Activated CD8-positive, alpha-beta memory T cell treated with anti-CD3 and anti-CD28 coated beads for 4 hours (primary cell): Measurements from ENCODE around the gene FBXW11.

Experiments used
- DNase-seq, 2 donors: peaks; one replicate each; pipeline ENCODE4 v3.0.0-alpha.2; 2020; ENCODE audit warnings: low read depth in 2 of 2

Gene FBXW11

DNA sequence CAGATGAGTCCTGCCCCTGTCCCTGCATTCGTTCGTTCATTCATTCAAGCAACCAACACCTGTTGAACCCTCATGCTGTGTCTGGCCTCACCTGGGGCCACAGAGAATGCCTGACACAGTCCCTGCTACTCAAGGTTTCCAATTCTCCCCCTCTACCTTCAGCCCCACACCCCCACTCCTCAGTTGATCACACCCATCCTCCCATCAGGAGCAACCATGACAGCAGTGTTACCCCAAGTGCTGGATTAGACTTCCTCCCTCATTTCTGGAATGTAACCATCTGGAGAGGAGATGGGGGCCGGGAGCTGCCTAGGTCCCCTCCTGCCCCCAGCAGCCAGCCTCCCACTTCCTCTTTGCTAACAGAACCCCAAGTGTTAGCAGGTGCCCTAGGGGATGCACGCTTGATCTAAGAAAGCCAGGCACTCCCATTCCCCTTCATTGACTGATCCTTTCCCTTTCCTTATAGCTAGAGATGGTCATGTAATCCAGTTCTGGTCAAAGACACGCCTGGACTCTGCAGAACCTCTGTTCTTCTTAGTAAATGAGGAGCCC, 163.6 kb downstream of the FBXW11 start:
- DNase-seq: no peak

GRCh38 chr5:171841984-171842776, 164.3 kb downstream of the FBXW11 start:
- no peak for DNase-seq

- DNase-seq: no peak
Observed at GRCh38 chr5:171840711-171841522, 165.5 kb downstream of the FBXW11 start.

DNA sequence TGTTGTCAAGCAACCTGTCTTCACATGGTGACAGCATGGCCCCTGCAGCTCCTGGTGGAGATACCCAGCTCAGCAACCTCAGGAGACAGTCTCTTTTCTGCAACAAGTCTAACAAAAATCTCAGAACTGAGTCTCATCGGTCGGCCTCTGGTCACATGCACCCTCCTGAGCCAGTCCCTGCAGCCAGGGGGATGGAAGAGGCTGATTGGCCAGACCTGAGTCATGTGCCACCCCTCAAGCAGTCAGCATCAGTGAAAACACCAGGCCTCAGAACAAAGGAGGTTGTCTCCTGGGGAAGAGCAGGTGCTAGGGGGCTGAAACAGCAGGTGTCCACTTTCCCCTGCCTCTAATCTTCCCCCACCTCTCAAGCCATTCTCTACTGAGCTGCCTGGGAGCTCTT, 166.4 kb downstream of the FBXW11 start:
- no peak for DNase-seq

- no peak for DNase-seq
Observed at GRCh38 chr5:171839112-171839511, 167.3 kb downstream of the FBXW11 start.

GRCh38 chr5:171838066-171838465, 168.4 kb downstream of the FBXW11 start:
- DNase-seq: no peak

DNA sequence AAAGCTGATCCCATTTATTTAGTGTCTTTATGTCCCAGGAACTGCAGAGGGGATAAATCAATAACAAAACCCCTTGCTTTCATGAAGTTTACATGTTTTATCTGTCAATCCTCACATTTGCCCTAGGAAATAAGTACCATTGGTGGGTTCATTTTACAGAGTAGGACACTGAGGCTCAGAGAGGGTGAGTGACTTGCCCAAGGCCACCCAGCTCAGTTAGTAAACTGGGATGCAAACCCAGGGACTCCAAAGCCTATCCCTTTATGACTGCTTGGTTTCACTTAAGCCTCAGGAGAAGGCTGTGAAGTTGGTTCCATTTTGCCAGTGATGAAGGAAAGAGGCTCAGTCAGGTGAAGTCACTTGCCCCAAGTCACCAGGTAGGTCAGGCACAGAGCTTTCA, 168.9 kb downstream of the FBXW11 start:
- no peak for DNase-seq

- DNase-seq: no peak
Observed at GRCh38 chr5:171835066-171835465, 171.4 kb downstream of the FBXW11 start.

- DNase-seq: no peak
Observed at GRCh38 chr5:171834461-171834860, 172.0 kb downstream of the FBXW11 start.

- no peak for DNase-seq
Observed at GRCh38 chr5:171832775-171833174, 173.7 kb downstream of the FBXW11 start.

- DNase-seq: no peak
Observed at GRCh38 chr5:171830686-171831085, 175.8 kb downstream of the FBXW11 start.

GRCh38 chr5:171827162-171827561, 179.3 kb downstream of the FBXW11 start:
- DNase-seq: no peak

DNA sequence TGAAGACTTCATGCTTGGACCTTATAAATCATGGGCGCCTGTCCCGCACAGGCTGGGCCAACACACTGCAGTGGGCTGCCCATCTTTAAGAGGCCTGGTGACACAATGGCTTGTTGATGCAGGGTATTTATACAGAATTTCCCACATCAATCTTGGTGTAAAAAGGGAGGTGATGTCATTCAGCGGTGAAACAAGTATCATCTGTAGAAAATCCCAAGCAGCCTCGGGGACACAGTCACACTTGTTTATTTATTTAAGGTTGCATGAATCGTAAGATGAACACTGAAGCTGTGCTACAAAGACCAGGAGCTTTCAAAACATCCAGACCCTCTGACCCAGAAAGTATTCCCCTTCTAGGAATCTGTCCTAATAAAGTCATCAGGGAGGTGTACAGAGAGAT, 180.3 kb downstream of the FBXW11 start:
- no peak for DNase-seq

GRCh38 chr5:171825051-171825450, 181.4 kb downstream of the FBXW11 start:
- no peak for DNase-seq

GRCh38 chr5:171823269-171823668, 183.2 kb downstream of the FBXW11 start:
- no peak for DNase-seq

DNA sequence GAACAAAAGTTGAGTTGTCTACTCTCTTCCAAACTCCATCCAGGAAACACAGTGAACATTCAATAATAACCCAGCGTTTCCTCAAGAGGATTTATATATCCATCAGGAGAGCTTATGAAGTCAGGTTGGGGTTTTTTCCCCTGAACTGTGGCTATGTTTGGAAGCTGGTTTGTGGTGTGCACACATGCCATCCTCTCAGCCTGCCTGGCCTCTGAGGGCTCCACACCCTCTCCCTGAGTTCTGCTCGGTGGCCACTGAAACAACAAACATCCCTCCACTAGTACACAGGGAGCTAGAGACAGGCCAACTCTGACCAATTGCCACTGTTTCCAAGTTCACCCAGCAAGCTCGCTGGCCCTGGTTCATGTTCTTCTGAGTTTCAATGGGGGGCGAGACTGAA, 185.2 kb downstream of the FBXW11 start:
- no peak for DNase-seq

DNA sequence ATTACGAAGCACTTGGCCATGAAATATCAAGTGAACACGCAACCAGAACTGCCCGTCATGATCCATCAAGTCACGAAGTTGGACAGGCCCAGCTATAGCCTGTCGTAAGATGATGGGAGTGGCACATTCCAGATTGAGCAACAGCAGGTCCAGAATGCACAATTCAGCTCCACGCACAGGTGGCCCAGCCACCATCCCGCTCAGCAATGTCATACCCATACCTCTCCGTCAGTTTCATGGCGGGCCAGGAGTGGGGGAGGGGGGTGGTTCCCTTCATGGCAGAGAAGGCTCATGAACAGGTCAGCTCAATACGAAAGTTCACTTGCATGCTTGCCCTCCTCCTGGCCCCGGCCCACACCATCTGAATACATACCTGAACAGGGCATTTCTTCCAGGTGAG, 185.9 kb downstream of the FBXW11 start:
- DNase-seq: no peak

- no peak for DNase-seq
Observed at GRCh38 chr5:171816666-171817065, 189.8 kb downstream of the FBXW11 start.

GRCh38 chr5:171813813-171814490, 192.5 kb downstream of the FBXW11 start:
- no peak for DNase-seq

GRCh38 chr5:171813270-171813669, 193.2 kb downstream of the FBXW11 start:
- DNase-seq: no peak
